Gastrocnemius medialis (tissue), 4 donors: ENCODE measurements around the gene ASXL1.

ENCODE experiments used
- CTCF ChIP-seq, 5 experiments: fragments of 450-650 bp in 3 of 5; fragments of 200-600 bp in 2 of 5; sonication (generic) in 2 of 5; IDR thresholded peaks in 4 of 5; conservative IDR thresholded peaks in 1 of 5; 1 replicate in 4 of 5; 2 replicates in 1 of 5; pipeline ENCODE4 v1.5.1; 2016 to 2019; ENCODE audit warnings: antibody characterized with exemption in 5 of 5, mild to moderate bottlenecking in 3 of 5, moderate library complexity in 3 of 5
- POLR2A ChIP-seq, 2 donors: fragments of 450-650 bp; IDR thresholded peaks; one replicate each; pipeline ENCODE4 v1.6.1; 2017; ENCODE audit warnings: antibody characterized with exemption in 2 of 2, mild to moderate bottlenecking in 2 of 2, moderate library complexity in 2 of 2

GRCh38 chr20:32350421-32350820, 7.7 kb upstream of the ASXL1 start:
- no peak for TF ChIP-seq CTCF (IDR thresholded peaks at IDR 0.05 in 4 of 5, conservative IDR thresholded peaks at IDR 0.05 in 1 of 5)
- no peak for TF ChIP-seq POLR2A (IDR thresholded peaks at IDR 0.05)
